Duodenal mucosa (tissue), 2 donors: ENCODE results near the gene SERPINB3.
"Not testable (repeated sequence)": the region's sequence is repeated elsewhere in the genome, so short reads cannot be mapped to it uniquely, and the experiment has no call there.

Source experiments
- H3K27ac ChIP-seq: one replicate; pipeline ENCODE4 v1.7.0; 2013; ENCODE audit warnings: low read depth, low read length
- H3K27me3 ChIP-seq, 2 donors: one replicate each; pipeline ENCODE4 v1.7.0; 2013; ENCODE audit warnings: low read length in 2 of 2, control low read depth in 1 of 2; ENCODE audit not compliant: insufficient read depth in 2 of 2, control insufficient read depth in 1 of 2
- H3K36me3 ChIP-seq, 2 donors: one replicate each; pipeline ENCODE4 v1.7.0; 2013; ENCODE audit warnings: low read length in 2 of 2, control low read depth in 1 of 2; ENCODE audit not compliant: insufficient read depth in 2 of 2, control insufficient read depth in 1 of 2
- H3K4me1 ChIP-seq, 2 donors: one replicate each; pipeline ENCODE4 v1.7.0; 2013; ENCODE audit warnings: low read length in 2 of 2, control low read depth in 1 of 2; ENCODE audit not compliant: insufficient read depth in 2 of 2, control insufficient read depth in 1 of 2
- H3K4me3 ChIP-seq, 2 donors: one replicate each; pipeline ENCODE4 v1.7.0; 2013; ENCODE audit warnings: low read length in 2 of 2, low read depth in 1 of 2
- H3K9ac ChIP-seq, 2 donors: one replicate each; pipeline ENCODE4 v1.7.0; 2013; ENCODE audit warnings: low read length in 2 of 2, low read depth in 1 of 2
- H3K9me3 ChIP-seq, 2 donors: one replicate each; pipeline ENCODE4 v1.7.0; 2013; ENCODE audit warnings: low read length in 2 of 2, control low read depth in 1 of 2; ENCODE audit not compliant: control insufficient read depth in 1 of 2

The SERPINB3 gene

DNA sequence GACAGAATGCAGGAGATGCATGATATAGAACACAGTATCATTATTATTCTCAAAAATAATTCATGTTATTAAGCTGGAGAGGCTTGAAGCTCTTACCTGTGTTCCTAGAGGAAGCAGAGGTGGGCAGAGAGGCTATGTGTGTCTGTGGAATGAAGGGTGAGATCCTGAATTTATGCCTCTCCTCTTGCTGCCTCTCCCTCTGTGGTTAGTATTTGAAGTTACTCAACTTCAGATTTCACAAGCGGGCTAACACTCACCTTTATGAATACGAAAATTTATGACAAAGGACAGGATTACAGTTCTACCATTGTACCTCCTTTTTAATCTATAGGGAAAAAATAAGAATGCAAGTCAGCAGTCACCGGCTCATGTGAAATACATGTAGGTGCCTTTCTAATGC is at the start of gene SERPINB3:
Gene SERPINB3 (minus strand): TSS at position 144 of the 400 bp plus-strand sequence. CDS start 677 bp downstream, outside the sequence.
- not testable (repeated sequence) for H3K27me3 ChIP-seq, H3K9me3 ChIP-seq, H3K27ac ChIP-seq, H3K9ac ChIP-seq, H3K36me3 ChIP-seq, H3K4me3 ChIP-seq, H3K4me1 ChIP-seq

DNA sequence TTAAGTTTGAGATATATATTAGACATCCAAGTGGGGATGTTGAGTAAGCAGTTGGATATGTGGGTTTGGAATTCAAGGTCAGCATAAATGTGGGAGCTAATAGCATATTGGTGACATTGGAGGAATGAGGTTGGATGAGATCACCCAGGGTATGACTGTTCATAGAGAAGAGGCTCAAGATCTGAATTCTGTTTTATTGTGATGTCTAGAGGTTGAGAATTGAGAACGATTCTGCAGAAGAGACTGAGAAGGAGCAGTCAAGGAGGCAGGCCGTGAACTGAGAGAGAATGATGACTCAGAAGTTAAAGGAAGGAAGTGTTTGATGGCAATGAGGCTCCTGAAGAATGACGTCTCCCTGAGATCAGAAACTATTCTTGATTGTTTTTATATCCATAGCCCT is 47.0 kb upstream of the SERPINB3 start:
- Histone ChIP-seq H3K9me3 (peaks cover 0 to under 1% of the 10 kb centered on the region in 2 donors), H3K27me3 (no peaks in the 10 kb centered on the region), H3K9ac (no peak overlapping the region), H3K36me3 (no peaks in the 10 kb centered on the region), H3K4me1 (no peaks in the 10 kb centered on the region), H3K27ac (no peak overlapping the region), H3K4me3 (no peak overlapping the region)

DNA sequence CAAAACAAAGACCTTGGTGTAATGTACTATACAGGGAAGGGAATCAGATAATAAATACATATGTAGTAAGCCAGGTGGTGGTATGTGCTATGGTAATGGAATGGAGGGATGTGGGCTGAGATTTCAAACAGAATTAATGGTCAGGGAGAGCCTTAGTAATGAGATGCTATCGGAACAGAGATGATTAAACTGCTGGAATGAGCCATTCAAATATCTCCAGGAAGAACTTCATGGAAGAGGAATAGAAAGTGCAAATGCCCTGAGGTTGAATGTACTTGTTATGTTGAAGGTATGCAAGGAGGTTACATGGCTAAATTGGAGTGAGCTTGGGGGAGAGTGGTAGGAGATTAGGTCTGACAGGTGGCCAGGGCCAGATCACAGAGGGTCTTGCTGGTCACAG is 46.1 kb upstream of the SERPINB3 start:
- Histone ChIP-seq H3K4me3 (no peak overlapping the region), H3K9ac (no peak overlapping the region), H3K36me3 (no peaks in the 10 kb centered on the region)

DNA sequence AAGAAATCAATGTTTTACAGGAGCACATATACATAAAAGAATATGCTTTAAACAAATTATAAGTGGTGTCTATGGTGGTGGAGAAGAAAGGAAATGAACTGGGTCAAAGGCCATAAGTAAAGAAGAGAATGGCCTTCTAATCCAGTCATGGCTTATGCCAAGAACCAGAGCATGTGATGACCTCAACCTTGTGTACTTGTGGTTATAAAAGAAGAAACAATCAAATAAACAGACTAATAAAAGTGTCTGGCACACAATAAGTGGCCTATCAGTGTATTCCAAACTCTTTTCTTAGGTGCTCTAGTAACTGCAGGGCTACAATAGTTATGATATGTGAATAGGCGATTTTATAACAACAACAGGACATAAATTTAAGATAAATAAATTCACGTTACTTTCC is 43.7 kb upstream of the SERPINB3 start:
- no peaks in the 10 kb centered on the region for H3K9me3 ChIP-seq
- H3K36me3 ChIP-seq, result no peaks in the 10 kb centered on the region
- H3K4me1 ChIP-seq, result no peaks in the 10 kb centered on the region
- H3K27ac ChIP-seq, result no peak overlapping the region
- no peaks in the 10 kb centered on the region for H3K27me3 ChIP-seq
- no peak overlapping the region for H3K9ac ChIP-seq
- H3K4me3 ChIP-seq, result no peak overlapping the region

More for the DNA sequence above, 46.1 kb upstream of the SERPINB3 start:
- Histone ChIP-seq H3K9me3 (no peaks in the 10 kb centered on the region), H3K27me3 (no peaks in the 10 kb centered on the region), H3K4me1 (no peaks in the 10 kb centered on the region), H3K27ac (no peak overlapping the region)

DNA sequence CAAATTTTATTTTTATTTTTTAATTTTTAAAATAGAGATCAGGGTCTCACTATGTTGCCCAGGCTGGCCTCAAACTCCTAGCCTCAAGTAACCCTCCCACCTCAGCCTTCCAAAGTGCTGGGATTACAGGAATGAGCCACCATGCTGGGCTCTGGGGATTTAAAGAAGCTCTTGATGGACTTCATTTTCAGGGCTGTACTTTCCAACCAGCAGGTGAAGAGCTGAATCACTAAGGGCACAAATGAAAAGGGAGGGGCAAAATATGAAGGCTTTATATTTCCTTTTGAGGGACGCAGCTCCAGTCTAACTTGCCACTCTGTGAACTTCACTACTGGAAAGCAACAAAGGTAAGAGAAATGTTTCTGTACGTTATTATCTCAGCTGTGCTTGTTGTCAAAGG is 41.0 kb upstream of the SERPINB3 start, which contains the start of gene SERPINB11:
Gene SERPINB11 (plus strand): TSS at position 301 of the 400 bp plus-strand sequence. CDS start 7,234 bp downstream, outside the sequence.
- H3K4me1 ChIP-seq, result no peaks in the 10 kb centered on the region
- no peaks in the 10 kb centered on the region for H3K27me3 ChIP-seq
- no peak within 1 kb of the TSS for H3K9ac ChIP-seq
- no peaks in the 10 kb centered on the region for H3K9me3 ChIP-seq
- H3K27ac ChIP-seq, result no peak within 1 kb of the TSS
- no peak within 1 kb of the TSS for H3K4me3 ChIP-seq
- no peaks in the 10 kb centered on the region for H3K36me3 ChIP-seq

DNA sequence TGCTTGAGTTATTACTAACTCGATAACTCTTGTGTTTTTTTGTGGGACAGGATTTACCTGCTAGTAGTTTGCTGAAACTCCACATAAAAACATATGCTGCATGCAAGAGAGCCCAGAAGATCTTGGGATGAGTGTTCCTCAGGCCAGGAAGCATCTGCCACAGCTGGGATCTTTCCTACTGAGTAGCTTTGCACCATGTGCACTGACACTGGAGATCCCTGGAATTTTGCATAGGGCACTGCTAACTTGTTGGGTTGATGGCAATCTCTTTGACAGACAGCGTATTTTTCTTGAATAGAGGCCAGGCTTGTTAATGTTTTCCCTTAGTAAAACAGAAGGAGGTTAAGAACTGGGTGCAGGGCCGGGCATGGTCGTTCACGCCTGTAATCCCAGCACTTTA is 40.3 kb upstream of the SERPINB3 start:
- Histone ChIP-seq H3K27me3 (no peaks in the 10 kb centered on the region), H3K36me3 (no peaks in the 10 kb centered on the region), H3K27ac (no peak overlapping the region), H3K4me3 (no peak overlapping the region), H3K9me3 (no peaks in the 10 kb centered on the region), H3K4me1 (no peaks in the 10 kb centered on the region), H3K9ac (no peak overlapping the region)

DNA sequence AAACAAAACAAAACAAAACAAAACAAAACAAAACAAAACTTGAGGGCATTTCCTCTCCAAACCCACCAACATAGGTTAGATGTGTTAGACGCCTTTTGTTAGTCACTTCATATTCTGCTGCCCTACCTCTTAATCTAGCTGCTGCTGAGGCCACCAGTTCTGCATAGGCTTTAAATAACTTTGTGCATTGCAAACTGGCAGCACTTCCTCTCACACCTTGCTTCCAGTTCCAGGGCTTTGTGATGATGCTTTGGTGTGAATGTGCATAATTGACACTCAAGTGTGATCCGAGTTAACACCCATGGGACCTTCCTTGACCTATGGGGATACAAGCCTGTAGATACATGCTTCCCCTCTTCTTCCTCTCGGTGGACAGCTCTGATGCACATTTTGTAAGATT is 38.8 kb upstream of the SERPINB3 start:
- H3K27me3 ChIP-seq, result no peaks in the 10 kb centered on the region
- H3K9ac ChIP-seq, result no peak overlapping the region
- no peak overlapping the region for H3K27ac ChIP-seq
- H3K36me3 ChIP-seq, result no peaks in the 10 kb centered on the region
- H3K9me3 ChIP-seq, result no peaks in the 10 kb centered on the region
- H3K4me1 ChIP-seq, result no peaks in the 10 kb centered on the region
- no peak overlapping the region for H3K4me3 ChIP-seq

DNA sequence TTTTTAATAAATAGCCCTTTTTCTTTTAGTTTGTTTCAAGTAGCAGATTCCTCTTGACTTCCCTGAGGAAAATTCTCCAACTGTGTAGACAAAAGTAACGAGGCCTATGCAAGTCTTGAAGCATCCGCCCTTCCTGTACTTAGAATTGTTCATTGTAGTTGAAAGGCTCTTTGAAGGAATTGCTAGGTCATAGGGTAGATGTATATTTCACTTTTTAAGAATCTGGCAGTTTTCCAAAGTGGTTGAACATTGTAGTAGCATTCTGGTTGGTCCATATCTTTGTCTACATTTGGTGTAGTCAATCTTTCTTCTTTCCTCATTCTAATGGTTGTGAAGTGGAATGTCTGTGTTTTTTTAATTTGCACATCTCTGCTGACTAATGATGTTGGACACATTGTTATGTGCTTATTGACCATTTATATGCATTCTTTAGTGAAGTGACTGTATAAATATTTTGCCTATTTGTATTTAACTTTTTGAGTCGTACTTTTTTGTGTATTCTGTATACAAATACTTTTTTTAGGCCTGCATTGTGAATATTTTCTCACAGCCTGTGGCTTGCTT is 35.5 kb upstream of the SERPINB3 start:
- Histone ChIP-seq H3K36me3 (no peaks in the 10 kb centered on the region), H3K4me3 (no peak overlapping the region), H3K27me3 (no peaks in the 10 kb centered on the region), H3K9me3 (no peaks in the 10 kb centered on the region), H3K4me1 (no peaks in the 10 kb centered on the region), H3K9ac (no peak overlapping the region), H3K27ac (no peak overlapping the region)

DNA sequence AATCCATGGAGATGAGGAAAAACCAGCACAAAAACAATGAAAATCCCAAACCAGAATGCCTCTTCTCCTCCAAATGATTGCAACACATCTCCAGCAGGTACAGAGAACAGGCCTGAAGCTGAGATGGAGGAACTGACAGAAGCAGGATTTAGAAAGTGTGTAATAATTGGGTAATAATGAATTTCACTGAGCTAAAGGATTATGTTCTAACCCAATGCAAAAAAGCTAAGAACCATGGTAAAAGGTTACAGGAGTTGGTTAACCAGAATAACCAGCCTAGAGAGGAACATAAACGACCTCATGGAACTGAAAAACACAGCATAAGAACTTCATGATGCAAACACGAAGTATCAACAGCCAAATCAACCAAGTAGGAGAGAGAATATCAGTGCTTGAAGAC is 27.4 kb upstream of the SERPINB3 start:
- H3K36me3 ChIP-seq, result no peaks in the 10 kb centered on the region
- no peak overlapping the region for H3K4me3 ChIP-seq
- H3K27me3 ChIP-seq, result no peaks in the 10 kb centered on the region
- no peaks in the 10 kb centered on the region for H3K9me3 ChIP-seq
- no peak overlapping the region for H3K27ac ChIP-seq
- no peak overlapping the region for H3K9ac ChIP-seq
- no peaks in the 10 kb centered on the region for H3K4me1 ChIP-seq

DNA sequence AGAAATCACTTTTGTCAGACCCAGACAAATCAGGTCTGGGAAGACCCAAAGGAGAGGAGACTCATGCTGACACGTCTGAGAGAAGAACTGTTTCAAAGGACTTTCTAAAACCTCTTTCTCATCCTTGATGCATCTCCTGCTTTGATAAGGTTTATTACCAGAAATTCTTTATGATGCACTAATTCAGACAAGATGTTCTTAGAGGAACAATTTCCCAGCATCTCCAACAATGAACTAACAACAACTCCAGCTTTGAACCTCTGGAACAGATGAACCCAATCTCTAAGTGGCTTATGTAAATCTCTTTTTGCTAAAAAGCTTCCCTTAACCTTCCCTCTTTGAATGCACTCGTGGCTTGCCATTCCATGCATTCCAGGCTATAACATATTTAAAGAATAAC is 25.2 kb upstream of the SERPINB3 start:
- Histone ChIP-seq H3K9me3 (no peaks in the 10 kb centered on the region), H3K36me3 (no peaks in the 10 kb centered on the region), H3K4me1 (no peaks in the 10 kb centered on the region), H3K27ac (no peak overlapping the region), H3K9ac (no peak overlapping the region), H3K4me3 (no peak overlapping the region), H3K27me3 (no peaks in the 10 kb centered on the region)

DNA sequence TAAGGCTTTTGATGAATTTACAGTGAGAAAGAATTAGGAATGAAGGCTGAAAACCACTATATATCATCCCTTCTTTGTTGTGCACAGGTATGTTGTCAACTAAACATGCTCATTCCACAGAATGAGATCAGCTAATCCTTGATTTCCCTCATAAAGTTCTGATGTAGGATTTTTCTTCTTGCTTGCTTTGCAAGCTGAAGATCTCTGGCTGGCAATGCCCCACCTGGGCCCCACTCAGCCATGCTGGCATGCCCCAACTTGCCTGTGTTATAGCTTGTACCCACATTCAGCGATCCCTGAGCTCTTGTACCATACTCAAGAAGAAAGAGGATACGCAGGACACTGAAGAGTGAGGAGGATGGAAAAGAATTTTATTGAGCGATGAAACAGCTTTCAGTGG is 23.0 kb upstream of the SERPINB3 start:
- Histone ChIP-seq H3K4me1 (no peaks in the 10 kb centered on the region), H3K9ac (no peak overlapping the region), H3K36me3 (no peaks in the 10 kb centered on the region), H3K27me3 (no peaks in the 10 kb centered on the region), H3K4me3 (no peak overlapping the region), H3K9me3 (no peaks in the 10 kb centered on the region), H3K27ac (no peak overlapping the region)
